Fibroblast of skin of right biceps (primary cell): ENCODE results near the gene FCHSD1.

Source experiments
- DNase-seq: peaks from one replicate; pipeline ENCODE4 v3.0.0-alpha.2; 2013

Gene FCHSD1

GRCh38 chr5:141672841-141673813 is 21.9 kb upstream of the FCHSD1 start:
- no peak for DNase-seq

GRCh38 chr5:141672071-141672840 is 21.0 kb upstream of the FCHSD1 start:
- DNase-seq: no peak

GRCh38 chr5:141669520-141669919 is 18.3 kb upstream of the FCHSD1 start:
- DNase-seq: no peak

GRCh38 chr5:141668601-141669265 is 17.5 kb upstream of the FCHSD1 start:
- DNase-seq: peak; percentile 44

GRCh38 chr5:141665995-141666940 is 15.1 kb upstream of the FCHSD1 start:
- no peak for DNase-seq

- DNase-seq: peak; percentile 57
Observed at GRCh38 chr5:141664733-141665461, 13.7 kb upstream of the FCHSD1 start.

DNA sequence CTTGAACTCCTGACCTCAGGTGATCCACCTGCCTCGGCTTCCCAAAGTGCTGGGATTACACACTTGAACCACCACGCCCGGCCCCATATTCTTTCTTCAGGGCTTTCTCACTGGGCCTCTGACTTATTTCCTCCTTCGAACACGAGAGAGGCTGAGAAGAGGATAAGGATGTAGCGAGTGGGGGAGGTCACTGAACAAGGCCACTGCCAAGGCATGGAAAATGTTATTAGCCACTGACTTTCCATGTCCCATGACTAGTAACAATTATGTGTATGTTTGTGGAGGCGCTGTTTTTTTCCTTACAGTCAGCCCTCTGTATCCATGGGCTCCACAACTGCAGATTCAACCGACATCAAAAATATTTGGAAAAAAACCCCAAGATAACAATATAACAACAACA is 12.3 kb upstream of the FCHSD1 start:
- no peak for DNase-seq

DNA sequence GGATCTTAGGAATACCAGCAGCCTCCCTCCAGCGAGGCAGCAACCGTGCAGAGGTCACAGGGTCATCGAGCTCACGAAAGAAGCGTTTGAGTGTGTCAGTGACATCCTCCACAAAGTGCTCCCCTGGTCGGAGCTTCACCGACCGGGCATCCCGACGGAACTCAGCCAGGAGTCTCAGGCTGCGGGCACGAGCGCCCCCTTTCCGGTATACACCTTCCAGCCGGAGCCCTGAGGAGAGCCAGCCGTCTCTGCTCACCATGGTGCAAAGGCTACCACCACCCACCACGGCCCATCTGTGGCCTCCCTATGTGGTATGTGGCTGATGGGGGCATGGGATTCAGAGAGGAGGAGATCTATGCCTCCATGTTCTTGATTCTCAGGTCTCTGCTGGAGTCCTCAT is 10.8 kb upstream of the FCHSD1 start:
- DNase-seq: no peak

GRCh38 chr5:141657937-141658545 is 6.8 kb upstream of the FCHSD1 start:
- peak; percentile 95 for DNase-seq

DNA sequence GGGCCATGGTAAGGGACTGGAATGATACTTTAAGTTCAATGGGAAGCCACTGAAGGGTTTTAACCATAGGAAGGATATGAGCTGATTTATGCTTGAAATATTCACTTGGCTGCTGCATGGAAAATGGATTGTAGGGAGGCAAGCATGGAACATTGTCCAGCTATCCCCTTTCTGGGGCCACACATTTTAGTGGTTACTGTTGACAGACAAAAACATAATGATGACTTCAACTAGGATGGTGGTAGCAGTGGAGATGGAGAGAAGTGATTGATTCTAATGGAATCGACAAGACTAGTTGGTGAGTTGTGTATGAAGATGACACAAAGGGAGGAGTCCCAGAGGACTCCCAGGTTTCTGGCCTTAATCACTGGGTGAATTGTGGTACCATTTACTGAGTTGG is 6.2 kb upstream of the FCHSD1 start:
- DNase-seq: peak; percentile 58

DNA sequence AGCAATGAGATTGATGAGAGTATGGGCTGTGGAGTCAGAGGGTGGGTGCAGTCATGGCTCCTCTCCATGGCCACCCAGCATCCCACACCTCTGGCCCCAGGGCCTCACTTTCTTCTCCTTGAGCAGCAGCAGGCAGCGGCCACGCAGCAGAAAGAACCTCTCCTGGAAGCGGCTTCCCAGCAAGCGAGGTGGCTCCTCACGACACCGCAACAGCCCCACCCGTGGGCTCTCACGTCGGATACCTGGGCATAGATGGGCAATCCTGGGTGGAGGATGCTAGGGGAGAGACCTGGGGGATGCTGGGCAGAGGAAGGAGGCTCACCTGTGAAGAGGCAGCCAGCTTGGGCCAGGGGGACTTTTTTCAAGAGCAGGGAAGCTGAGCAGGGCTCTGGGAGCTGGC is 5.2 kb upstream of the FCHSD1 start:
- no peak for DNase-seq

- DNase-seq: no peak
Observed at GRCh38 chr5:141655020-141655419, 3.8 kb upstream of the FCHSD1 start.

GRCh38 chr5:141654298-141654697 is 3.1 kb upstream of the FCHSD1 start:
- peak; percentile 91 for DNase-seq

- DNase-seq: no peak
Observed at GRCh38 chr5:141651728-141652105, 499 bp upstream of the FCHSD1 start.

GRCh38 chr5:141649972-141650371 is 1.2 kb downstream of the FCHSD1 start:
- DNase-seq: no peak

GRCh38 chr5:141649056-141649688 is 2.0 kb downstream of the FCHSD1 start:
- DNase-seq: no peak

- no peak for DNase-seq
Observed at GRCh38 chr5:141647851-141648250, 3.4 kb downstream of the FCHSD1 start.

GRCh38 chr5:141647242-141647641 is 4.0 kb downstream of the FCHSD1 start:
- DNase-seq: no peak

- no peak for DNase-seq
Observed at GRCh38 chr5:141646026-141646425, 5.2 kb downstream of the FCHSD1 start.

DNA sequence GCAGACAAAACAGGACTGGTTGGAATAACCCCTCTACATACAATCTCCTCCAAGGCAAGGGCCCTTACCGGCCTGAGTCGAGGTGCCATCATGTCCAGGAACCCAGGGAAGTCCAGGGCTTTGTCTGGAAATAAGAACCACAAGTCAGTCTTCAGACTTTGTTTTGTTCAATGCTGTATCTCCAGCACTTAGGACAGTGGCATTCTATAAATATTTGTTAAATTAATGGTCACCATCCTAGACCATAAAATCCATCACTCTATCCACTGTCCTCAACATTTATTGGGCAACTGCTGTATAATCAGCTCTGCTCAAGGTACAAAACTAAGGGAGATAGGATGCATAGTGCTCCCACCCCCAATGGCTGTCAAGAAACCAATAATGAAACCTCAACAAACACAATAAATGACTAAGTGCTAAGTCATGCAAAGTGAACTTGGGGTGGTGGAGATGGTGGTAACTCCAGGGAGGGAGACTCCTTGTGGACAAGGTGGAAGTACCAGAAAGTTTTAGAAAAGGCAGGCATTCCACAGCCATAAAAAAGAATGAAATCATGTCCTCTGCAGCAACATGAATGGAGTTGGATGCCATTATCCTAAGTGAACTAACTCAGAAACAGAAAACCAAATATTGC is 9.5 kb downstream of the FCHSD1 start:
- peak; percentile 82 for DNase-seq
